Astrocyte (in vitro differentiated cells and primary cell): ENCODE measurements around the gene VRK3.

ENCODE experiments used
- CTCF ChIP-seq: IDR thresholded peaks from 2 replicates; pipeline ENCODE4 v1.5.1; 2011; ENCODE audit warnings: low read depth, mild to moderate bottlenecking, inconsistent platforms, low read length, moderate library complexity; ENCODE audit not compliant: insufficient read depth
- EZH2 ChIP-seq: IDR thresholded peaks from 2 replicates; pipeline ENCODE4 v1.6.1; 2012; ENCODE audit warnings: mild to moderate bottlenecking, low read length, inconsistent platforms; ENCODE audit not compliant: insufficient read depth

GRCh38 chr19:49997709-49998108, 27.5 kb downstream of the VRK3 start:
- TF ChIP-seq CTCF, result no peak
- TF ChIP-seq EZH2, result no peak
